ENCODE results near the gene CSNK2B.

DNA sequence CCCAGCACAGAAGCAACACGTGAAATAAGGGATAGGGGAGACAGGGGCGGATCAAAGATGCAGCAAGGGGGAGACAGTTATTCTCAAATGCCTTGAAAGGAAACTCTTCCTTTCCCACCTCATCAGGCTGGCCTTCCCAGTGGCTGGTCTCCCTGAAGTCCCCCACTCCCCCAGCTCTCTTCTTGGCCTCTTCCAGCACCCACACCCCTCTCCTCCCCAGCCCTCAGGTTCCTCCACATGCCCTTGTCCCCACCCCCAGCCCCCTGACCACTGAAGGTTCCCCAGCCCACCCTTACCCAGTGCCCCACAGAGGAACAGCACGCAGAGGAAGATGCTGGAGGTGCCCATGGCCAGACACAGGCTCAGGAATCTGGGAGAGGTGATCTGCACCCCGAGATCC, 47.6 kb downstream of the CSNK2B start:
- TF ChIP-seq YY1 (IDR thresholded peaks at IDR 0.05; ENCODE audit: insufficient read depth, insufficient read length): no peak
- no peak for TF ChIP-seq ZNF274 (IDR thresholded peaks at IDR 0.05; ENCODE audit: low read depth, low read length)
- TF ChIP-seq SUZ12 (IDR thresholded peaks at IDR 0.05; ENCODE audit: extremely low read depth, insufficient read depth, insufficient read length): no peak
